Pons (tissue), 1 donor: Measurements from ENCODE around the gene RNF181.
A peak's percentile ranks its signal among the peaks of the same experiment; 100 is the strongest.
"Not testable (repeated sequence)": the region's sequence is repeated elsewhere in the genome, so short reads cannot be mapped to it uniquely, and the experiment has no call there.

ENCODE experiments used
- DNase-seq: peaks from one replicate; pipeline ENCODE4 v3.0.0-alpha.2; 2016; ENCODE audit warnings: low spot score

The RNF181 gene

DNA sequence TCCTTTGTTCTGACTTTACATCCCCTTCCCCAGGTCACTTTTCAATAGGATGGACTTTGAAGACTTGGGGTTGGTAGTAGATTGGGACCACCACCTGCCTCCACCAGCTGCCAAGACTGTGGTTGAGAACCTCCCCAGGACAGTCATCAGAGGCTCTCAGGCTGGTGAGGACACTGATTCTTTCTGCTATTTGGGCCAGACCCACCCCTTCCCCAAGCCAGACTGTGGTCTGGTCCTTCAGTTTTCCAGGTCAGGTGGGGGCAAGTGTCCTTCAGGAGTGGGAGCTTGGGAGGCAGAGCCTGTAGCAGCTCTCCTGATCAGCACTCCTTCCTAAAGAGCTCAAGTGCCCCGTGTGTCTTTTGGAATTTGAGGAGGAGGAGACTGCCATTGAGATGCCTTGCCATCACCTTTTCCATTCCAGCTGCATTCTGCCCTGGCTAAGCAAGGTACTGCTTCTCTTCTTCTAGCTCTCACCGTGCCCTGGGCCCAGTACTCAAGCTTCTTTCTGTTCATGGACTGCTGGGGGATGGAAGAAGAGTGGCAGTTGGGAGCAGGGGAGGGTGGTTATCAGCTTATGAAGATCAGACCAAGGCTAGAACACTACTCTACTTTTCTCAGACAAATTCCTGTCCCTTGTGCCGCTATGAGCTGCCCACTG is 1.1 kb downstream of the RNF181 start:
- no peak for DNase-seq

DNA sequence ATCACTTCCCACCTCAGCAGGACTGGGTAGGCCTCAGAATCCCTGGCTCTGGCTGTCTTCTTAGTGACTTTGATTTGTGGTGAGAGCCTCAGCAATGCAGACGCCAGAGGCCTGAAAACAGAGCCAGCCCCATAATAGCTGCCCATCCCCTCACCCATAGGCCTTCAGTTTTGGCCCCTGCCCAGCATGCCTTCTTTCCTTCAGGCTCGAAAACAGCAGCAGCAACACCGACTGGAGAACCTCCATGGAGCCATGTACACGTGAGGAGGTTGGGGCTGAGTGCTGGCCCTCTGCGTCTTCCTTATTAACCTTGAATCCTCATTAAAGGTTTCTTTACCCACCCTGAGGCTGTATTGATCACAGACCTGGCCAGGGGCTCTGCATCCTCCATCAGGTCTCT is 1.7 kb downstream of the RNF181 start:
- DNase-seq: no peak

DNA sequence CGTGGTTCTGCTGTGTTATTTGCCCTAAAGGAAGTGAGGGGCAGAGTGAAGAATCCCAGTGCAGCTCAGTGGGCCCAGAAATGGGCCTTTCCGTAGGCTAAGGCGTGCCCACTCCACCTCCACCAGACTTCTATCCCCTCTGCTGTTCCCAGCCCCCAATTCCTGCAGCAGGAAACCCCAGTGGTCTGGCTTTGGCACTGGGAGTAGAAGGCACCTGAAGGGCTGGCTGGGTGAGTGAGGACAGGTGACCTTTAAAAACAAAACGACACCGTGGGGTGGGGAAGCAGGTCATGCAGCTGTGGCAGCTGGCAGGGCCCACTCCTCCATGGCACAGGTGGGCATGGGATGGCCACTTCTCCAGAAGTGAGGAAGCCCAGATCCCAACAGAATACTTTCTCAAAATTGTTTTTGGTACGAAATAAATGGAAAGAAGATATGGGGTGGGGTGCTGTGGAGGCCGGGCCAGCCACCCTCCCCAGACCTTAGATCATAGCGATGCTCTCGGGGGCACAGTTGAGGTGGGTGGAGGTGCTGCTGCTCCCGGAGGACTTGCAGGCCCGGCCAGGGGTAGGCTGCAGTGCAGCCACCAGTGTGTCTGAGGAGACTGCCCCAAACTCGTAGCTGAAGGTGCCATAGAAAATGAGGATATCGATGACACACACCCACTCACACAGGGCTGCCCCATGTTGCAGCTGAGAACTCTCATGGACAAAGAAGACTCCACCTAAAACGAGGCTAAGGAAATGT is 3.2 kb downstream of the RNF181 start:
- DNase-seq: no peak

DNA sequence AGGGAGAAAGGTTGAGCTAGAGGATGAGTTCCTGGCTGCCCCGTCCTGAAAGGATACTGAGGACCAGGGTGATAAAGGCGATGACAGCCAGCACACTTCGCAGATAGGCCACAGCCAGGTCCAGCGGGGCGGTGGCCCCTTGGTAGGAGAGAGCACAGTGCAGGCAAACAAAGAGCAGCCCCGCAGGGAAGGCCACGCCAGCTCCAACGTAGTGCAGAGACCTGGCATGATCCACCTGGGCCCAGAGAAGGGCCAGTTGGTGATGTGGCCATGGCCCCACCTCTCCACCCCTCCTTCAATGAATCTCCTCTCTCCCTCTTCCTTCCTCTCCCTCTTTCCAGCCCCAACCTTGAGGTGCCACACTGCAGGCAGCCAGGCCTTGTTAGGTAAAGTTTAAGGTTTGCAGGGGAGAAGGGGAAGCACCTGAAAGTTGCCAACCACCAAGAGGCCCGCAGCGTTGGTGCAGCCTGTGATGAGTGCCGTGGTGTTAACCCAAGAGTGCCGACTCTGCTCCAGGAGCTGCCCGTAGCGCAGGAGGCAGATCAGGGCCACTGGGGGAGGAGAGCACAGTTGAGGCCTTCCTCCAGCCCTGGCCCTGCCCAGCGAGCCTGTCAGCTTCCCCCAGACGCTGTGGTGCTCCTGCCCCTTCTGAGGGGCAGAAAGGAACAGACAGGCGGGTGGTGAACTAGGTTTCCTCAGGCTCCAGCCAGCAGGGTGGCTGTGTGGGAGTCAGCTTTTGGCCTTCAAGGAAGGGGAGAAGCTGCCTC is 4.1 kb downstream of the RNF181 start:
- DNase-seq: no peak

DNA sequence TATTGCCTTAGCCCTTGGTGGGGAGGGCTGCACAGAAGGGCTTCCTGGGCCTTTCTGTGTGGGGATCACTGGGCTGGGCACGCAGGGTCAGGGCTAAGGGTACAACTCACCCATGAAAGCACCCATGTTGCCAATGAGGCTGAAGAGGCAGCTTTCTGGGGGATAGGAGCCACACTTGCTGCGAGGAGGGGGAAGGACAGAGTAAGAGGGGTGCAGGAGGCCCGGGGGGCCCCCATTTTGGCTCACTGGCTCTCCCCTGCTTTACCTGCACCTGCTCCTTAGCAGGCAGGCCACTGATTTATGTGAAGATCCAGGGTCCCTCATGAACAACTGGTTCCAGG is 4.7 kb downstream of the RNF181 start:
- no peak for DNase-seq

- no peak for DNase-seq
These were observed 5.6 kb downstream of the RNF181 start for GRCh38 chr2:85600951-85601770.

- no peak for DNase-seq
These were observed 6.4 kb downstream of the RNF181 start for GRCh38 chr2:85601771-85602475.

DNA sequence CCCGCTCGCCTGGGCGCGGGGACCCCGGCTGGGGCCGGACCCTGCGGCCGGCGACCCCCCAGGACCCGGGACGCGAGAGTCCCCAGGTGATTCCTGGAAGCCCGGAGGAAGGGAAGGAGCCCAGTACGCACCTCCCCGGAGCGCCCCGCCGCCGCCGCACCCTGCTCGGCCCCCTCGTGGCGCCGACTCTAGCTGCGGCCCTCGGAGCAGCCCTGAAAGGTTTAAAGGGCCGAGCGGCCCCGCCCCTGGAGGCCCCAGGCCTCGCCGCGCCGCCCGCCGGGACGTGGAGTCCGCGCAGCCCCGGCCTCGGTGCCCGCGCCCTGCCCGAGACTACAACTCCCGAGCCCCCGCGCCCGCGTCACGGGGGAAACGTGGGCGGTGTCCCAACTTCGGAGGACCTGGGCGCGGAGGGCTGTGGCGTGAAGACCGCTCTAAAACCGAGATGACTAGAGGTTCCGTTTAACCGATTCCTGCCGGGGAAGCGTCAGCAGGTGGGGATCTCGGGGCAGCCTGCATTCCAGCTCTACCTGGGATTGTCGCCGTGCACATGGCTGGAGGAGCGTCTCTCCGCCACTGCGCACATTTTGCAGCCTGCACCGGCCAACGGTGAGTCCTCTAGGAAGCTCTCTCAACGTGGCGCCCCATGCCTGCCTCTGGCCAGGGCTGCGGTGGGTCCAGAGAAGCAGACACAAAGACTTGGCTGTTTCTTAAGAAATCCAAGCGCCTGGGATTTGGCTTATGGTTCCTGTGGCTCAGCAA is 7.1 kb downstream of the RNF181 start, which contains the start of gene TMEM150A:
Gene TMEM150A (minus strand): TSS at position 223 of the 759 bp plus-strand sequence. CDS start 750 bp downstream, outside the sequence.
- peak; percentile 92 for DNase-seq

- DNase-seq: not testable (repeated sequence)
These were observed 8.5 kb downstream of the RNF181 start for GRCh38 chr2:85604133-85604444.

GRCh38 chr2:85604568-85605339 is 9.2 kb downstream of the RNF181 start:
- no peak for DNase-seq

DNA sequence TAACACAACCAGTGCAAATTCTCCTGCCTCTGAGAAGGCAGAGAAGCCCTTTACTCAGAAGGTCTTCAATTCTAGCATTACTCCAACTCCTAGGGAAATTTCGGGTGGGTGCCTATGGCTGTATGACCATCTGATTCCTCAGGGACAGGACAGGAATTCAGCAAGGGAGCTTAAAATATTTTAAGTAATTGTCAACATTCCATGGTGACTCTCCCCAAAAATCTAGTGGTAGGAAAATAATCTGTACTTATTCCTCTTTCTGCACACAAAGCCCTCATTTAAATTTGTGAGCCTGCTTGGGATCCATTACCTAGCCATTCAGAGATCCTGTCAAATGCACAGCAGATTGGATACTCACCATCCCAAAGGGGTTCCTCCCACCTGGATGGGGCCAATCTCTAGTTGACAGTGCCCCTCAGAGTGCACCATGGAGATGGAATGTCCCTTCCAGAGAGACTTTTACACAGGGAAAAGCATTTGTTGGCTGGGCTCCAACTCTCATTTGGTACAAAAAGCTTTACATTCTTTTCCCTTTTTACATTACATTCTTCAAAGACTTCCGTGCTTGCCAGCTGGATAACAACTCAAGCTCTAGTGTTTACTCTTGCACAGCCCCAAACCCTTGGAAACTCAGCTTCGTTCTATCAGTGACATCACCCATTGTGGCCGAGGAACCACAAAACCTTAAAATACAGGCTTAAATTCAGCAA is 10.0 kb downstream of the RNF181 start:
- no peak for DNase-seq

- no peak for DNase-seq
These were observed 10.5 kb downstream of the RNF181 start for GRCh38 chr2:85606116-85606455.

- no peak for DNase-seq
These were observed 12.0 kb downstream of the RNF181 start for GRCh38 chr2:85607268-85608215.

GRCh38 chr2:85611217-85611704 is 15.7 kb downstream of the RNF181 start:
- DNase-seq: no peak

DNA sequence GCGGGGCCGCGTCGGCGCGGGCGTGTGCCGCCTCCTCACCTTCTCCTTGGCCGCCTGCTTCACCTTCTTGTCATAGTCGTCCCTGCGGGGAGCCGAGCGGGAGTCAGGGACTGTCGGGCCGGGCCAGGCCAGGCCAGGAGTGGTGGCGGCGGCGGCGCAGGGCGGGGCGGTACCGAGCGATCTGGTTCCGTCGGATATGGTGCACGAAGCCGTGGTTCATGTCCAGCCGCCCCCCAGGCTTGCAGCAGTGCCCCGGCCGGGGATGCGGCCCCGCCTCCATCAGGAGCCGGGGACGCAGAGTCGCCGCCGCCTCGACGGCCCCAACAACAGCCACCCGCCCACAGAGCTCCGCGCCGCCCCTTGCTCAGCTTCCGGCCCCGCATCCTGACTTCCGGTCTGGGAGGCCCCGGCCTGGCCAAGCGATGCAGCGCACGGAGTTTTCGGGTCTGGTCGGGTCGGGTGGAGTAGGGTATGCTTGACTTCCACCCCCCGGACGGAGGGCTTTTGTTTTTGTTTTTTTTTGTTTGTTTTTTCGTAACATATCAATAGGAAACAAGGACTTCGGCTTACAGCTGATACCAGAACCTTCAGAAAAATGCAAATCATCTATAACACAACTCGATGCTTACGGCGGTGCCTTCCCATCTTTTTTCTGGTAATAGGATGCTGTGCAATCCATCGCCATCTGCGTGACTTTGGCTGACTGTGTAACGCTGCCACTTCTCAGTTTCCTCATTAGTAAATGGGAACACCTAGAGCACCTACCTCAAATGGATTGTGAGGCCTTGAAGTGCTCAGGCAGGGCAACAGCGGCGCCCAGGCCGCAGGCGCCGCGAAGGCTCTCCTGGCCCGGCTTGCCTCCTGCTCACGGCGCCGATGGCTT is 16.4 kb downstream of the RNF181 start, which contains the start of gene C2orf68:
Gene C2orf68 (minus strand): TSS at position 362 of the 883 bp plus-strand sequence. CDS start 82 bp downstream, at position 280.
- peak; percentile 84 for DNase-seq

GRCh38 chr2:85613717-85614515 is 18.4 kb downstream of the RNF181 start:
- no peak for DNase-seq
